HG03378 (cell line): ENCODE data around the gene DNAI4.
"Not testable (repeated sequence)": the region's sequence is repeated elsewhere in the genome, so short reads cannot be mapped to it uniquely, and the experiment has no call there.

Source experiments
- ATAC-seq: cut with Tn5 transposase; IDR thresholded peaks from one replicate; pipeline ENCODE4 v1.9.1; 2021; ENCODE audit warnings: mild to moderate bottlenecking, moderate library complexity; ENCODE audit not compliant: unreplicated experiment

The DNAI4 gene

GRCh38 chr1:66924756-66925557 is at the start of gene DNAI4, which contains the start of gene MIER1:
Gene DNAI4, minus strand, starts transcription at chr1:66924856. Its CDS starts 25 bp downstream, at chr1:66924831.
Gene MIER1, plus strand, starts transcription at chr1:66924990. Its CDS starts 39 bp downstream, at chr1:66925029.
- peak; percentile 82 for ATAC-seq

GRCh38 chr1:66968574-66968973 is 43.9 kb upstream of the DNAI4 start:
- ATAC-seq, result no peak

- ATAC-seq, result not testable (repeated sequence)
These were observed 41.7 kb upstream of the DNAI4 start for GRCh38 chr1:66966188-66966873.

GRCh38 chr1:66957938-66958337 is 33.3 kb upstream of the DNAI4 start:
- ATAC-seq, result no peak

- peak; percentile 82 for ATAC-seq
These were observed 29.6 kb upstream of the DNAI4 start for GRCh38 chr1:66954208-66954607.

GRCh38 chr1:66951513-66951912 is 26.9 kb upstream of the DNAI4 start:
- ATAC-seq, result no peak

- no peak for ATAC-seq
These were observed 22.6 kb upstream of the DNAI4 start for GRCh38 chr1:66947267-66947666.

GRCh38 chr1:66945316-66945715 is 20.7 kb upstream of the DNAI4 start:
- ATAC-seq, result no peak

GRCh38 chr1:66944330-66945274 is 19.9 kb upstream of the DNAI4 start:
- ATAC-seq, result no peak

GRCh38 chr1:66943361-66943969 is 18.8 kb upstream of the DNAI4 start:
- no peak for ATAC-seq

GRCh38 chr1:66940981-66941380 is 16.3 kb upstream of the DNAI4 start:
- ATAC-seq, result no peak

- ATAC-seq, result no peak
These were observed 14.0 kb upstream of the DNAI4 start for GRCh38 chr1:66938613-66939012.

- ATAC-seq, result no peak
These were observed 13.0 kb upstream of the DNAI4 start for GRCh38 chr1:66937529-66938234.

- ATAC-seq, result no peak
These were observed 9.4 kb upstream of the DNAI4 start for GRCh38 chr1:66933887-66934700.

GRCh38 chr1:66932291-66932690 is 7.6 kb upstream of the DNAI4 start:
- ATAC-seq, result no peak

GRCh38 chr1:66931590-66931989 is 6.9 kb upstream of the DNAI4 start:
- no peak for ATAC-seq

GRCh38 chr1:66930823-66931174 is 6.1 kb upstream of the DNAI4 start:
- ATAC-seq, result no peak

GRCh38 chr1:66929999-66930822 is 5.6 kb upstream of the DNAI4 start:
- ATAC-seq, result peak; percentile 43

GRCh38 chr1:66929691-66929998 is 5.0 kb upstream of the DNAI4 start:
- ATAC-seq, result no peak
